CD4-positive, CD25-positive, alpha-beta regulatory T cell (primary cell): ENCODE data around the gene MFAP1. TPM values are rescaled to one million over a fixed set of nuclear protein-coding genes. Genes with fewer than 3 reads are reported as not detected.
"Not testable (repeated sequence)": the region's sequence is repeated elsewhere in the genome, so short reads cannot be mapped to it uniquely, and the experiment has no call there.

Experiments
- ATAC-seq, 2 donors: fragments of 150-1000 bp; cut with Tn5 transposase; one replicate each; pipeline ENCODE4 v1.10.0; 2021; ENCODE audit warnings: low read depth in 2 of 2, moderate number of reproducible peaks in 2 of 2, moderate library complexity in 1 of 2
- DNase-seq, 3 donors: peaks; one replicate each; pipeline versions ENCODE4 v3.0.0 to v3.0.0-alpha.2; 2012 to 2022; ENCODE audit warnings: mixed read lengths in 1 of 3
- H3K27ac ChIP-seq: one replicate; pipeline ENCODE4 v1.7.0; 2013; ENCODE audit warnings: mild to moderate bottlenecking, low read length; ENCODE audit not compliant: insufficient read depth, poor library complexity, severe bottlenecking
- H3K27me3 ChIP-seq: one replicate; pipeline ENCODE4 v1.7.0; 2013; ENCODE audit warnings: low read length; ENCODE audit not compliant: control insufficient read depth, insufficient read depth
- H3K36me3 ChIP-seq: one replicate; pipeline ENCODE4 v1.7.0; 2013; ENCODE audit warnings: mild to moderate bottlenecking, low read length, moderate library complexity; ENCODE audit not compliant: control insufficient read depth, insufficient read depth
- H3K4me1 ChIP-seq: 2 replicates; pipeline ENCODE4 v1.7.0; 2013; ENCODE audit warnings: mild to moderate bottlenecking, low read length; ENCODE audit not compliant: insufficient read depth, control insufficient read depth, poor library complexity, severe bottlenecking
- H3K4me3 ChIP-seq: one replicate; pipeline ENCODE4 v1.7.0; 2013; ENCODE audit warnings: low read depth, mild to moderate bottlenecking, low read length, moderate library complexity
- H3K9me3 ChIP-seq, 2 experiments: 1 replicate in 1 of 2; 2 replicates in 1 of 2; pipeline ENCODE4 v1.7.0; 2013; ENCODE audit warnings: low read length in 2 of 2, mild to moderate bottlenecking in 1 of 2, moderate library complexity in 1 of 2; ENCODE audit not compliant: control insufficient read depth in 2 of 2
- H3K27ac Mint-ChIP-seq, 3 donors: one replicate each; pipeline ENCODE4 v1.8.0; 2020 to 2022; ENCODE audit warnings: mild to moderate bottlenecking in 3 of 3, mixed read lengths in 3 of 3, moderate library complexity in 2 of 3
- H3K27me3 Mint-ChIP-seq: one replicate; pipeline ENCODE4 v1.8.0; 2022; ENCODE audit warnings: mild to moderate bottlenecking, mixed read lengths
- H3K36me3 Mint-ChIP-seq: one replicate; pipeline ENCODE4 v1.8.0; 2020; ENCODE audit warnings: mixed read lengths
- H3K4me1 Mint-ChIP-seq, 4 donors: one replicate each; pipeline ENCODE4 v1.8.0; 2020 to 2022; ENCODE audit warnings: mixed read lengths in 4 of 4, mild to moderate bottlenecking in 1 of 4
- H3K4me3 Mint-ChIP-seq, 4 donors: one replicate each; pipeline ENCODE4 v1.8.0; 2020 to 2022; ENCODE audit warnings: mild to moderate bottlenecking in 4 of 4, mixed read lengths in 4 of 4, moderate library complexity in 3 of 4
- H3K9me3 Mint-ChIP-seq, 7 donors: one replicate each; pipeline ENCODE4 v1.8.0; 2020 to 2022; ENCODE audit warnings: mixed read lengths in 7 of 7, mild to moderate bottlenecking in 3 of 7, moderate library complexity in 2 of 7
- polyA plus RNA-seq, 4 donors: library from polyadenylated mRNA; unstranded; fragments of 300-500 nt; fragmentation: Illumina TruSeq; gene quantifications; one replicate each; pipeline ENCODE4 v1.2.3, GENCODE V29; 2021
- total RNA-seq: library from RNA; stranded (reverse); gene quantifications from one replicate; pipeline ENCODE4 v1.2.3, GENCODE V29; 2022

MFAP1 gene
- total and polyA plus RNA-seq, 5 donors from 2014 or later = 12.7 to 24.8 (median 17.1) TPM

GRCh38 chr15:43859546-43859945, 35.1 kb upstream of the MFAP1 start:
- no peaks in the 10 kb centered on the region for H3K27me3 Mint-ChIP-seq
- Histone ChIP-seq H3K36me3 (peaks cover 46% of the 10 kb centered on the region), H3K27ac (no peak overlapping the region), H3K4me3 (no peak overlapping the region), H3K4me1 (no peaks in the 10 kb centered on the region), H3K9me3 (no peaks in the 10 kb centered on the region), H3K27me3 (no peaks in the 10 kb centered on the region)
- ATAC-seq = no peak
- peaks cover 41% of the 10 kb centered on the region for H3K36me3 Mint-ChIP-seq
- H3K4me3 Mint-ChIP-seq = no peak overlapping the region
- peak overlapping the region in 2 of 3 donors; percentile 23 to 27 for H3K27ac Mint-ChIP-seq
- H3K4me1 Mint-ChIP-seq = peaks cover 0 to 9% (median 0%) of the 10 kb centered on the region in 4 donors
- no peaks in the 10 kb centered on the region for H3K9me3 Mint-ChIP-seq
- no peak for DNase-seq

- no peak for ATAC-seq
- Histone ChIP-seq H3K27ac (no peak overlapping the region), H3K9me3 (no peaks in the 10 kb centered on the region), H3K36me3 (peaks cover 50% of the 10 kb centered on the region), H3K4me3 (no peak overlapping the region), H3K4me1 (no peaks in the 10 kb centered on the region), H3K27me3 (no peaks in the 10 kb centered on the region)
- Mint-ChIP-seq H3K4me1 (peaks cover 0 to 9% (median 0%) of the 10 kb centered on the region in 4 donors), H3K27ac (peak overlapping the region in 1 of 3 donors; percentile 62), H3K9me3 (no peaks in the 10 kb centered on the region), H3K4me3 (no peak overlapping the region), H3K27me3 (no peaks in the 10 kb centered on the region), H3K36me3 (peaks cover 48% of the 10 kb centered on the region)
- no peak for DNase-seq
These were observed 30.3 kb upstream of the MFAP1 start for GRCh38 chr15:43854801-43855200.

GRCh38 chr15:43852607-43853006, 28.1 kb upstream of the MFAP1 start:
- H3K27ac Mint-ChIP-seq = no peak overlapping the region
- DNase-seq (no peak), ATAC-seq (no peak)
- no peaks in the 10 kb centered on the region for H3K9me3 ChIP-seq
- peaks cover 39% of the 10 kb centered on the region for H3K36me3 ChIP-seq
- H3K4me1 Mint-ChIP-seq = peaks cover 0 to 9% (median 0%) of the 10 kb centered on the region in 4 donors
- H3K4me1 ChIP-seq = no peaks in the 10 kb centered on the region
- no peaks in the 10 kb centered on the region for H3K27me3 Mint-ChIP-seq
- H3K27me3 ChIP-seq = no peaks in the 10 kb centered on the region
- no peaks in the 10 kb centered on the region for H3K9me3 Mint-ChIP-seq
- H3K4me3 ChIP-seq = no peak overlapping the region
- peaks cover 40% of the 10 kb centered on the region for H3K36me3 Mint-ChIP-seq
- no peak overlapping the region for H3K27ac ChIP-seq
- peak overlapping the region in 1 of 4 donors; percentile 54 for H3K4me3 Mint-ChIP-seq

- Histone ChIP-seq H3K4me1 (no peaks in the 10 kb centered on the region), H3K9me3 (no peaks in the 10 kb centered on the region), H3K36me3 (peaks cover 38% of the 10 kb centered on the region), H3K27me3 (no peaks in the 10 kb centered on the region), H3K27ac (no peak overlapping the region), H3K4me3 (no peak overlapping the region)
- no peak for ATAC-seq
- H3K9me3 Mint-ChIP-seq = no peaks in the 10 kb centered on the region
- H3K27ac Mint-ChIP-seq = no peak overlapping the region
- no peaks in the 10 kb centered on the region for H3K27me3 Mint-ChIP-seq
- DNase-seq = no peak
- H3K4me1 Mint-ChIP-seq = peaks cover 0 to 6% (median 0%) of the 10 kb centered on the region in 4 donors
- peaks cover 32% of the 10 kb centered on the region for H3K36me3 Mint-ChIP-seq
- H3K4me3 Mint-ChIP-seq = no peak overlapping the region
These were observed 26.8 kb upstream of the MFAP1 start for GRCh38 chr15:43851251-43851650.

- no peak overlapping the region for H3K4me3 ChIP-seq
- Mint-ChIP-seq H3K27ac (no peak overlapping the region), H3K27me3 (no peaks in the 10 kb centered on the region), H3K36me3 (peaks cover 20% of the 10 kb centered on the region), H3K4me3 (no peak overlapping the region), H3K9me3 (no peaks in the 10 kb centered on the region), H3K4me1 (peaks cover 0 to 6% (median 1%) of the 10 kb centered on the region in 4 donors)
- peaks cover 40% of the 10 kb centered on the region for H3K36me3 ChIP-seq
- no peak for ATAC-seq
- DNase-seq = no peak
- H3K4me1 ChIP-seq = no peaks in the 10 kb centered on the region
- H3K9me3 ChIP-seq = no peaks in the 10 kb centered on the region
- H3K27me3 ChIP-seq = no peaks in the 10 kb centered on the region
- no peak overlapping the region for H3K27ac ChIP-seq
These were observed 20.9 kb upstream of the MFAP1 start for GRCh38 chr15:43845421-43845820.

- H3K27ac Mint-ChIP-seq = peak overlapping the region in 1 of 3 donors; percentile 24
- H3K4me3 ChIP-seq, H3K27me3 ChIP-seq, H3K27me3 Mint-ChIP-seq, H3K9me3 Mint-ChIP-seq, H3K9me3 ChIP-seq, ATAC-seq, DNase-seq: not testable (repeated sequence)
- Histone ChIP-seq H3K4me1 (peaks cover 39% of the 10 kb centered on the region), H3K36me3 (peaks cover 18% of the 10 kb centered on the region), H3K27ac (peak overlapping the region; percentile 5)
- peaks cover 17% of the 10 kb centered on the region for H3K36me3 Mint-ChIP-seq
- H3K4me1 Mint-ChIP-seq = peaks cover 12 to 46% (median 36%) of the 10 kb centered on the region in 4 donors
- H3K4me3 Mint-ChIP-seq = peak overlapping the region in 2 of 4 donors; percentile 37 to 54
These were observed 8.0 kb upstream of the MFAP1 start for GRCh38 chr15:43832485-43832884.

- not testable (repeated sequence) for DNase-seq, H3K27ac ChIP-seq, H3K27me3 Mint-ChIP-seq, H3K9me3 Mint-ChIP-seq, H3K4me3 ChIP-seq, ATAC-seq, H3K9me3 ChIP-seq, H3K27me3 ChIP-seq
- Mint-ChIP-seq H3K4me3 (peak overlapping the region in 2 of 4 donors; percentile 37 to 41), H3K4me1 (peaks cover 17 to 55% (median 37%) of the 10 kb centered on the region in 4 donors), H3K27ac (peak overlapping the region in 2 of 3 donors; percentile 24 to 77), H3K36me3 (peaks cover 13% of the 10 kb centered on the region)
- Histone ChIP-seq H3K36me3 (peaks cover 15% of the 10 kb centered on the region), H3K4me1 (peaks cover 44% of the 10 kb centered on the region)
These were observed 7.1 kb upstream of the MFAP1 start for GRCh38 chr15:43831519-43832052.

- H3K4me1 Mint-ChIP-seq = peaks cover 17 to 61% (median 44%) of the 10 kb centered on the region in 4 donors
- ATAC-seq, H3K27me3 Mint-ChIP-seq, H3K27me3 ChIP-seq, DNase-seq, H3K4me3 ChIP-seq, H3K9me3 ChIP-seq, H3K4me3 Mint-ChIP-seq, H3K36me3 Mint-ChIP-seq, H3K27ac ChIP-seq, H3K36me3 ChIP-seq, H3K9me3 Mint-ChIP-seq: not testable (repeated sequence)
- H3K4me1 ChIP-seq = peaks cover 52% of the 10 kb centered on the region
- peak overlapping the region in 2 of 3 donors; percentile 31 to 88 for H3K27ac Mint-ChIP-seq
These were observed 6.3 kb upstream of the MFAP1 start for GRCh38 chr15:43830691-43831275.
